ENCODE data around the gene NDEL1.
A peak's percentile ranks its signal among the peaks of the same experiment; 100 is the strongest.

- TF ChIP-seq CTCF (IDR thresholded peaks at IDR 0.05; ENCODE audit: borderline replicate concordance, extremely low read depth, low read length, poor library complexity, severe bottlenecking) (peak; percentile 1), EZH2 (IDR thresholded peaks at IDR 0.05; ENCODE audit: borderline replicate concordance, low read depth, low read length, severe bottlenecking) (no peak)
Observed at GRCh38 chr17:8410883-8411238, 24.8 kb upstream of the NDEL1 start.

Data from DND-41 (cell line).